OCI-LY1 (cell line): ENCODE results near the gene TACC3.

Source experiments
- EZH2 ChIP-seq: fragments of 200-600 bp; sonication (generic), shearing (Covaris generic); IDR thresholded peaks from 2 replicates; pipeline ENCODE4 v1.8.0; 2017; ENCODE audit warnings: borderline replicate concordance, mixed run types, mild to moderate bottlenecking, antibody characterized with exemption, low read length, moderate library complexity, mixed read lengths
- TF ChIP-seq, protein P1 (sequence below): fragments of 200-600 bp; sonication (generic), shearing (Covaris generic); IDR thresholded peaks from 2 replicates; pipeline ENCODE4 v1.5.1; 2017; ENCODE audit warnings: mild to moderate bottlenecking, antibody characterized with exemption, low read length, moderate library complexity, mixed read lengths

- TF ChIP-seq, protein P1, sequence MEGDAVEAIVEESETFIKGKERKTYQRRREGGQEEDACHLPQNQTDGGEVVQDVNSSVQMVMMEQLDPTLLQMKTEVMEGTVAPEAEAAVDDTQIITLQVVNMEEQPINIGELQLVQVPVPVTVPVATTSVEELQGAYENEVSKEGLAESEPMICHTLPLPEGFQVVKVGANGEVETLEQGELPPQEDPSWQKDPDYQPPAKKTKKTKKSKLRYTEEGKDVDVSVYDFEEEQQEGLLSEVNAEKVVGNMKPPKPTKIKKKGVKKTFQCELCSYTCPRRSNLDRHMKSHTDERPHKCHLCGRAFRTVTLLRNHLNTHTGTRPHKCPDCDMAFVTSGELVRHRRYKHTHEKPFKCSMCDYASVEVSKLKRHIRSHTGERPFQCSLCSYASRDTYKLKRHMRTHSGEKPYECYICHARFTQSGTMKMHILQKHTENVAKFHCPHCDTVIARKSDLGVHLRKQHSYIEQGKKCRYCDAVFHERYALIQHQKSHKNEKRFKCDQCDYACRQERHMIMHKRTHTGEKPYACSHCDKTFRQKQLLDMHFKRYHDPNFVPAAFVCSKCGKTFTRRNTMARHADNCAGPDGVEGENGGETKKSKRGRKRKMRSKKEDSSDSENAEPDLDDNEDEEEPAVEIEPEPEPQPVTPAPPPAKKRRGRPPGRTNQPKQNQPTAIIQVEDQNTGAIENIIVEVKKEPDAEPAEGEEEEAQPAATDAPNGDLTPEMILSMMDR = no peak
- TF ChIP-seq EZH2 = no peak
Observed at GRCh38 chr4:1744552-1744951, 23.2 kb downstream of the TACC3 start.
